Measurements from ENCODE around the gene STX8. TPM values are rescaled to one million over a fixed set of nuclear protein-coding genes. Genes with fewer than 3 reads are reported as not detected.

The STX8 gene
- total RNA-seq, 1 donor from 2014 or later: 61.0 TPM

- Mint-ChIP-seq H3K9me3 (ENCODE audit: unreplicated experiment) (peaks cover 4% of the 10 kb centered on the region), H3K4me3 (ENCODE audit: unreplicated experiment) (no peak overlapping the region), H3K27me3 (ENCODE audit: unreplicated experiment) (no peaks in the 10 kb centered on the region), H3K36me3 (ENCODE audit: unreplicated experiment) (peaks cover 20% of the 10 kb centered on the region), H3K27ac (ENCODE audit: unreplicated experiment) (no peak overlapping the region), H3K4me1 (ENCODE audit: low read depth, unreplicated experiment) (no peaks in the 10 kb centered on the region)
- no peak for DNase-seq
- TF ChIP-seq, protein P1, sequence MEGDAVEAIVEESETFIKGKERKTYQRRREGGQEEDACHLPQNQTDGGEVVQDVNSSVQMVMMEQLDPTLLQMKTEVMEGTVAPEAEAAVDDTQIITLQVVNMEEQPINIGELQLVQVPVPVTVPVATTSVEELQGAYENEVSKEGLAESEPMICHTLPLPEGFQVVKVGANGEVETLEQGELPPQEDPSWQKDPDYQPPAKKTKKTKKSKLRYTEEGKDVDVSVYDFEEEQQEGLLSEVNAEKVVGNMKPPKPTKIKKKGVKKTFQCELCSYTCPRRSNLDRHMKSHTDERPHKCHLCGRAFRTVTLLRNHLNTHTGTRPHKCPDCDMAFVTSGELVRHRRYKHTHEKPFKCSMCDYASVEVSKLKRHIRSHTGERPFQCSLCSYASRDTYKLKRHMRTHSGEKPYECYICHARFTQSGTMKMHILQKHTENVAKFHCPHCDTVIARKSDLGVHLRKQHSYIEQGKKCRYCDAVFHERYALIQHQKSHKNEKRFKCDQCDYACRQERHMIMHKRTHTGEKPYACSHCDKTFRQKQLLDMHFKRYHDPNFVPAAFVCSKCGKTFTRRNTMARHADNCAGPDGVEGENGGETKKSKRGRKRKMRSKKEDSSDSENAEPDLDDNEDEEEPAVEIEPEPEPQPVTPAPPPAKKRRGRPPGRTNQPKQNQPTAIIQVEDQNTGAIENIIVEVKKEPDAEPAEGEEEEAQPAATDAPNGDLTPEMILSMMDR (IDR thresholded peaks at IDR 0.05; ENCODE audit: partially characterized antibody, unreplicated experiment): no peak
Observed at GRCh38 chr17:9421525-9421924, 154.1 kb downstream of the STX8 start.

DNA sequence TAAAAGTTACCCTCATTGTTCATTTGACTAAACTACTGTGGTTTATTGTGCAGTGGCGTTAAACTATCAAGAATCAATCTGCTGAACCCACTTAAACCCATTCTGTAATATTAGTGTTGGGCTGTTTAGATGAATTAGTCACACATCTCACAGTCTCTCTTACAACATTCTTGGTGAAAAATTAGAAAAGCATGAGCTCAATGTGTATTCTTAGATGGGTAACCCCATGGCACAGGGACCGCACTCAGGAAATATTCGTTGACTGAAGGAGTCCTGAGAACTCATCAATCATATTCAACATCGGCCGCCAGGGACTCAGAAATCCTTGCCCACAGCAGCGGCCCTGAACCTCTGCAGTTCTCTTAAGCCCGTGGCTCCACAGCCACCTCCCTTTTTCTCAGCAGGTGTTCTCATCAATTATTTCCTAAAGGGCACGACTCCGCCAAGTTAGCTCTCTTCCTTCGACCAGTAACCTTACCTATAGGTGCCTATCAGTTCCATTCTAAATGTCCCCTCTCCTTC is 155.6 kb downstream of the STX8 start:
- TF ChIP-seq, protein P1 (IDR thresholded peaks at IDR 0.05; ENCODE audit: partially characterized antibody, unreplicated experiment): no peak
- Mint-ChIP-seq H3K9me3 (ENCODE audit: unreplicated experiment) (peaks cover 4% of the 10 kb centered on the region), H3K4me3 (ENCODE audit: unreplicated experiment) (no peak overlapping the region), H3K36me3 (ENCODE audit: unreplicated experiment) (peaks cover 20% of the 10 kb centered on the region), H3K27ac (ENCODE audit: unreplicated experiment) (no peak overlapping the region), H3K4me1 (ENCODE audit: low read depth, unreplicated experiment) (no peaks in the 10 kb centered on the region), H3K27me3 (ENCODE audit: unreplicated experiment) (no peaks in the 10 kb centered on the region)
- DNase-seq: no peak

GRCh38 chr17:9414471-9414870 is 161.1 kb downstream of the STX8 start:
- H3K27me3 Mint-ChIP-seq (ENCODE audit: unreplicated experiment): no peaks in the 10 kb centered on the region
- TF ChIP-seq, protein P1 (IDR thresholded peaks at IDR 0.05; ENCODE audit: partially characterized antibody, unreplicated experiment): no peak
- H3K4me1 Mint-ChIP-seq (ENCODE audit: low read depth, unreplicated experiment): peaks cover 7% of the 10 kb centered on the region
- DNase-seq: no peak
- no peak overlapping the region for H3K4me3 Mint-ChIP-seq (ENCODE audit: unreplicated experiment)
- H3K36me3 Mint-ChIP-seq (ENCODE audit: unreplicated experiment): peaks cover 17% of the 10 kb centered on the region
- peaks cover 5% of the 10 kb centered on the region for H3K9me3 Mint-ChIP-seq (ENCODE audit: unreplicated experiment)
- H3K27ac Mint-ChIP-seq (ENCODE audit: unreplicated experiment): no peak overlapping the region

GRCh38 chr17:9410737-9411136 is 164.9 kb downstream of the STX8 start:
- DNase-seq: no peak
- TF ChIP-seq, protein P1 (IDR thresholded peaks at IDR 0.05; ENCODE audit: partially characterized antibody, unreplicated experiment): no peak
- Mint-ChIP-seq H3K27ac (ENCODE audit: unreplicated experiment) (no peak overlapping the region), H3K4me1 (ENCODE audit: low read depth, unreplicated experiment) (peaks cover 7% of the 10 kb centered on the region), H3K9me3 (ENCODE audit: unreplicated experiment) (peaks cover 2% of the 10 kb centered on the region), H3K4me3 (ENCODE audit: unreplicated experiment) (no peak overlapping the region), H3K27me3 (ENCODE audit: unreplicated experiment) (no peaks in the 10 kb centered on the region), H3K36me3 (ENCODE audit: unreplicated experiment) (peaks cover 5% of the 10 kb centered on the region)

DNA sequence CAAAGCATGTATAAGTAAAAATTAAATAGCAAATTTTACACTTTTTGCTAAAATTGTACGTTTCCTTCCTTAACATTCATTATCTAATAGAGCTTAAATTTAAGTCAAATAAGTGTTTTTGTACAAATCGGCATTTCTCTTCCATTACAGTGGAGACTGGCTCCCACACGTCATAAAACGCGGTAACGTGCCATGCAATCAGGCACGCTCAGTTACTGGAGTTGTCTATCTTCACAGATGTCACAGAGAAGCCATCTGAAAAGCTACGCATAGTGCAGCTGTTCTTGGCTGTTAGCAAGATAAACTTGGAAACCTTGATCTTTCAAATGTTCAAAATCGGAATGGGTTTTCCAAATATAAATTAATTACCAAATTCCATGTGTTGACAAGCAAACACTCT is 165.3 kb downstream of the STX8 start:
- Mint-ChIP-seq H3K36me3 (ENCODE audit: unreplicated experiment) (peaks cover 5% of the 10 kb centered on the region), H3K27ac (ENCODE audit: unreplicated experiment) (no peak overlapping the region), H3K9me3 (ENCODE audit: unreplicated experiment) (peaks cover 2% of the 10 kb centered on the region), H3K4me3 (ENCODE audit: unreplicated experiment) (no peak overlapping the region), H3K4me1 (ENCODE audit: low read depth, unreplicated experiment) (peaks cover 7% of the 10 kb centered on the region), H3K27me3 (ENCODE audit: unreplicated experiment) (no peaks in the 10 kb centered on the region)
- TF ChIP-seq, protein P1 (IDR thresholded peaks at IDR 0.05; ENCODE audit: partially characterized antibody, unreplicated experiment): no peak
- DNase-seq: no peak
